Epithelial cell of proximal tubule (primary cell): Measurements from ENCODE around the gene TGFBR3. TPM values are rescaled to one million over a fixed set of nuclear protein-coding genes. Genes with fewer than 3 reads are reported as not detected.

Source experiments
- DNase-seq: peaks from one replicate; pipeline ENCODE4 v3.0.0-alpha.2; 2011; ENCODE audit warnings: low read depth
- H3K4me3 ChIP-seq: 2 replicates; pipeline ENCODE4 v1.5.1; 2011; ENCODE audit warnings: low read depth, mild to moderate bottlenecking, low read length
- total RNA-seq: library from RNA; depleted of rRNA; stranded (reverse); fragments of >200 nt; gene quantifications from 2 replicates; pipeline ENCODE4 v1.2.3, GENCODE V29; 2015
- TF ChIP-seq, protein P1 (sequence below): conservative IDR thresholded peaks from 2 replicates; pipeline ENCODE4 v1.5.1; 2012; ENCODE audit warnings: low read depth, mild to moderate bottlenecking, low read length

The TGFBR3 gene
- total RNA-seq, 1 donor from 2014 or later = 6.9 TPM

DNA sequence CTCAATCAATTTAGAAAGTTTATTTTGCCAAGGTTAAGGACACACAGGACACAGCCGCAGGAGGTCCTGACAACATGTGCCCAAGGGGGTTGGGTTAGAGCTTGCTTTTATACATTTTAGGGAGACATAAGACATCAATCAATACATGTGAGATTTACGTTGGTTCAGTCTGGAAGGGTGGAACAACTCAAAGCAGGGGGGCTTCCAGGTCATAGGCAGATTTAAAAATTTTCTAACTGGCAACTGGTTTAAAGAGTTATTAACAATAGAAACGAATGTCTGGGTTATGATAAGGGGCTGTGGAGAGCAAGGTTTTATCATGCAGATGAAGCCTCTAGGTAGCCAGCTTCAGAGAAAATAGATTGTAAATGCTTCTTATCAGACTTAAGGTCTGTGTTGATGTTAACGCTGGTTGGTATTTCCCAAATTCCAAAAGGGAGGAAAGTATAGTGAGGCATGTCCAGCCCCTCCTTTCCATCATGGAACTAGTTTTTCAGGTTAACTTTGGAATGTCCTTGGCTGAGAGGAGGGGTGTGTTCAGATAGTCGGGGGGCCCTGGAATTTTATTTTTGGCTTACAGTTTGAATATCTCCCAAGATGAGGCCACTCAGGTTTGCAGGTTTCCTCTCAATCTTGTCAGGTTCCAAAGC, 31.0 kb upstream of the TGFBR3 start:
- TF ChIP-seq, protein P1, sequence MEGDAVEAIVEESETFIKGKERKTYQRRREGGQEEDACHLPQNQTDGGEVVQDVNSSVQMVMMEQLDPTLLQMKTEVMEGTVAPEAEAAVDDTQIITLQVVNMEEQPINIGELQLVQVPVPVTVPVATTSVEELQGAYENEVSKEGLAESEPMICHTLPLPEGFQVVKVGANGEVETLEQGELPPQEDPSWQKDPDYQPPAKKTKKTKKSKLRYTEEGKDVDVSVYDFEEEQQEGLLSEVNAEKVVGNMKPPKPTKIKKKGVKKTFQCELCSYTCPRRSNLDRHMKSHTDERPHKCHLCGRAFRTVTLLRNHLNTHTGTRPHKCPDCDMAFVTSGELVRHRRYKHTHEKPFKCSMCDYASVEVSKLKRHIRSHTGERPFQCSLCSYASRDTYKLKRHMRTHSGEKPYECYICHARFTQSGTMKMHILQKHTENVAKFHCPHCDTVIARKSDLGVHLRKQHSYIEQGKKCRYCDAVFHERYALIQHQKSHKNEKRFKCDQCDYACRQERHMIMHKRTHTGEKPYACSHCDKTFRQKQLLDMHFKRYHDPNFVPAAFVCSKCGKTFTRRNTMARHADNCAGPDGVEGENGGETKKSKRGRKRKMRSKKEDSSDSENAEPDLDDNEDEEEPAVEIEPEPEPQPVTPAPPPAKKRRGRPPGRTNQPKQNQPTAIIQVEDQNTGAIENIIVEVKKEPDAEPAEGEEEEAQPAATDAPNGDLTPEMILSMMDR = no peak
- H3K4me3 ChIP-seq = no peak overlapping the region
- DNase-seq = no peak

DNA sequence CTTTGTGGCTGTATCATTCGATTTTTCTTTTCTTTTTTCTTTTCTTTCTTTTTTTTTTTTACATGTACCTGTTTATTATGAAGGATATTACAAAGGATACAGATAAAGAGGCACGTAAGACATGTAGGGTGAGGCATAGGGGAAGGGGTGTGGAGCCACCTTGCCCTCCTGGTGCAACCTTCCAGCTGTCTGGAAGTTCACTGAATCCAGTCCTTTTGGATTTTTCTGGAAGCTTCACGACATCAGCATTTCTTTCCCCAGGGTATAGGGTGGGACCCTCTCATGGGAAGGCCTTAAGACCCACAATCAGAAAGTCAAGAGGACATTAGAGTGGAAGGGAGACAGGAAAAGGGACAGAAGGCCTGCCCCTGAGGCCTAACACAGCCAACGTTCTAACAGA, 30.1 kb upstream of the TGFBR3 start:
- no peak overlapping the region for H3K4me3 ChIP-seq
- no peak for DNase-seq
- TF ChIP-seq, protein P1 = no peak

DNA sequence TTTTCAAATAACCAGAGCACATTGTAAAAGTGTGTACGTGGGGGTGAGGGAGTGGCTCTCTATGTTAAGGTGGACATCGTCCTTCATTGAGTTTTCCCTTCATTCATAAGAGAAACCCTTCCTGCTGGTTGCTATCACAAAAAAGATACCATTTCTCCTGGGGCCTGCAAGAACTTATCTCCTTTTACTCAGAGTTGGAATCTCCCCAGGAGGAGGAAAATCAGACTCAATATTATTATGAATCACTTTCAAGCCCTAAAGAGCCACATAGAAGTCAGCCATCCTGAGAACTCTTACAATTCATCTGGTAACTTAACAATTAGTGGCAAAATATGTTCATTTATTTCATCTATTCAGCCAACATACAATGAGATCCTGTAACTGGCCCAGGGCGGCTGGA, 27.1 kb upstream of the TGFBR3 start:
- TF ChIP-seq, protein P1 = no peak
- no peak overlapping the region for H3K4me3 ChIP-seq
- DNase-seq = no peak

DNA sequence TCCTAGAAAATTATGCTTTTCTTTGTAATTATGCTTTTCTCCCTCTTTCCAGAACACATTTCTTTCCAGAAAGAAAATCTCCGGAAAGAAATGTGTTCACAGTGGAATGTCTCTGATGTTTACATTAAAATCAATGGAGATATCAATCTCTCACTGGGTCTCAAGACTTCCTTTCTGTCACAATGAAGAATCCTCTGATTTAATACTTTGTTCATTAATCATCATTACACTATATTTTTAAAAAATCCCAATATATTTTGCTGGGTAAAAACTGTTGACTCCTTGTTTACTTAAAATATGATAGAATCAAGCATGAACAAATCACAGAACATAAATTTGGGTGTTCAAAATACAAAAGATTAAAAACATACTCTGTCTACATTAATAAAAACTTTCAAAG, 26.3 kb upstream of the TGFBR3 start:
- no peak overlapping the region for H3K4me3 ChIP-seq
- no peak for DNase-seq
- TF ChIP-seq, protein P1 = no peak

DNA sequence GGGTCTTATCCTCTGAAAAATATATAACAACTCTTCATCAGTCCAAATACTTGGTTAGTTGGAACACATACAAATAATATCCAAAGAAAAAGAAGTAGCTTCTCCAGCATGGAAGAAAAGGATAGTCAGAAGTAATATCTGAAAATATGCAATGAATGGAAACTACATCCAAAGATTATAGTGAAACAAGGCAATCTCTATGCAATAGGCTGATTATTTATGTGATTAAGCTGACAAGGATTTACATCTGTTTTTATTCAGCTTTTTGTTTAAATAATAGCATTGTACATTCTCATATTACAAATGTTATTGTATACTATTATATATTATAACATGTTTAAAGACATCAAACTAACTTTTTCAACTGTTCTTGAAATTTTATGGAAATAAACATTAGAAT, 15.3 kb upstream of the TGFBR3 start:
- no peak for DNase-seq
- TF ChIP-seq, protein P1 = no peak
- H3K4me3 ChIP-seq = no peak overlapping the region

GRCh38 chr1:91900562-91900961, 14.6 kb upstream of the TGFBR3 start:
- TF ChIP-seq, protein P1 = no peak
- H3K4me3 ChIP-seq = no peak overlapping the region
- DNase-seq = no peak

GRCh38 chr1:91897016-91897415, 11.1 kb upstream of the TGFBR3 start:
- DNase-seq = no peak
- TF ChIP-seq, protein P1 = no peak
- no peak overlapping the region for H3K4me3 ChIP-seq
